Medulla oblongata (tissue), 1 donor: Measurements from ENCODE around the gene GPR75.
"Not testable (repeated sequence)": the region's sequence is repeated elsewhere in the genome, so short reads cannot be mapped to it uniquely, and the experiment has no call there.

Experiments
- DNase-seq: peaks from one replicate; pipeline ENCODE4 v3.0.0-alpha.2; 2015; ENCODE audit errors: extremely low spot score

Gene GPR75

GRCh38 chr2:53852532-53852931, 7.2 kb downstream of the GPR75 start:
- DNase-seq: no peak

GRCh38 chr2:53851052-53851757, 8.6 kb downstream of the GPR75 start:
- not testable (repeated sequence) for DNase-seq

DNA sequence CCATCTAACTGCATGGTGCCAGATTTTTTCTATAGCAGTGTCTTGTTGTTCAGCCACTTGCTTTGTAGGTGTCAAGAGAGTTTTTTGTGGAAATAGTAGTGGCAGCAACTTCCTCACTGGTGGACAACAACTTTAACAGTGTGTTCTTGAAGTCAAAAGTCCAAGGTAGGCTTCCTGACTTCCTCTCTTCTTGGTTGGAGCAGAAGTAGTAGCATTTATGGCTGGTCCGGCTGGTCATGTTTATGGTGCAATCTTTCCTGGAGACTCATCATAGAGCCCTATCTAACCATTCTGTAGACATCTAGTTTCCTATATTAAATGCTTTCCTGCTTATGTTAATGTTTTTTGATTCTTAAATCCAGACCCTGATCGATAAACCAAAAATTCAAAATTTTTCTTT, 11.7 kb downstream of the GPR75 start:
- DNase-seq: no peak

- no peak for DNase-seq
These were observed 16.2 kb downstream of the GPR75 start for GRCh38 chr2:53843595-53843994.

DNA sequence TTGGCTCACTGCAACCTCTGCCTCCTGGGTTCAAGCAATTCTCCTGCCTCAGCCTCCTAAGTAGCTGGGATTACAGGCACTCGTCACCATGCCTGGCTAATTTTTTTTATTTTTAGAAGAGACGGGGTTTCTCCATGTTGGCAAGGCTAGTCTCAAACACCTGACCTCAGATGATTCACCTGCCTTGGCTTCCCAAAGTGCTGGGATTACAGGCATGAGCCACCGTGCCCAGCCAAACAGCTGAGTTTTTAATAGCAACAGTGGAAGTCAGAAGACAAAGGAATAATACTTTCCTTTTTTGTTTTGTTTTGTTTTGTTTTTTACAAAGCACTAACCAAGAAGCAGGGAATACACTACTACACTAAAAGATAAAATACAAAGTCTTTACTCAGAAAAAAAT, 16.9 kb downstream of the GPR75 start:
- no peak for DNase-seq

DNA sequence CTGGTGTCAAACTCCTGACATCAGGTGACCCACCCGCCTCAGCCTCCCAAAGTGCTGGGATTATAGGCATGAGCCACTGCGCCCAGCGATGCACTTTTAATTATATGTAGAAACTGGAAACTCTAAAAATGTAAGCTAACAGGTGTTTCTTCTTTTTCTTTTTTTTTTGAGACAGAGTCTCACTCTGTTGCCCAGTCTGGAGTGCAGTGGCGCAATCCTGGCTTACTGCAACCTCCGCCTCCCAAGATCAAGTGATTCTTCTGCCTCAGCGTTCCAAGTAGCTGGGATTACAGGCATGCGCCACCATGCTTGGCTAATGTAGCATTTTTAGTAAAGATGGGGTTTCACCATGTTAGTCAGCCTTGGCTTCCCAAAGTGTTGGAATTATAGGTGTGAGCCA, 18.1 kb downstream of the GPR75 start:
- DNase-seq: not testable (repeated sequence)

- DNase-seq: no peak
These were observed 19.2 kb downstream of the GPR75 start for GRCh38 chr2:53840580-53840979.

- not testable (repeated sequence) for DNase-seq
These were observed 29.8 kb downstream of the GPR75 start for GRCh38 chr2:53829980-53830290.

- DNase-seq: no peak
These were observed 30.3 kb downstream of the GPR75 start for GRCh38 chr2:53829273-53829979.

GRCh38 chr2:53828331-53828730, 31.4 kb downstream of the GPR75 start:
- no peak for DNase-seq

GRCh38 chr2:53827398-53828175, 32.2 kb downstream of the GPR75 start:
- peak; percentile 56 for DNase-seq

GRCh38 chr2:53826587-53827397, 33.0 kb downstream of the GPR75 start:
- DNase-seq: peak; percentile 78

- no peak for DNase-seq
These were observed 33.7 kb downstream of the GPR75 start for GRCh38 chr2:53826030-53826410.

DNA sequence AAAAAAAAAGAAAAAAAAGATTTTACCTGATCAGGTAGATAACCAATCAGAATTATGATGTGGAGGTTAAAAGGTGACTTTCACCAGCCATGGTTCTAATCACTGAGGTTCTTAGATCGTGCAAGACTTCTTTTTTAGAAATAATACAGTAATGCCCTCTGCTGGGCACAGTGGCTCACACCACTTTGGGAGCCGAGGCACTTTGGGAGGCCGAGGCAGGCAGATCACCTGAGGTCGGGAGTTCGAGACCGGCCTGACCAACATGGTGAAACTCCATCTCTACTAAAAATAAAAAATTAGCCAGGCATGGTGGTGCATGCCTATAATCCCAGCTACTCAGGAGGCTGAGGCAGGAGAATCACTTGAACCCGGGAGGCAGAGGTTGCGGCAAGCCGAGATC, 36.1 kb downstream of the GPR75 start:
- DNase-seq: not testable (repeated sequence)

- no peak for DNase-seq
These were observed 38.0 kb downstream of the GPR75 start for GRCh38 chr2:53821810-53822209.

- DNase-seq: no peak
These were observed 39.1 kb downstream of the GPR75 start for GRCh38 chr2:53820711-53821110.

- DNase-seq: no peak
These were observed 39.7 kb downstream of the GPR75 start for GRCh38 chr2:53820048-53820447.

GRCh38 chr2:53819634-53820033, 40.1 kb downstream of the GPR75 start:
- no peak for DNase-seq

DNA sequence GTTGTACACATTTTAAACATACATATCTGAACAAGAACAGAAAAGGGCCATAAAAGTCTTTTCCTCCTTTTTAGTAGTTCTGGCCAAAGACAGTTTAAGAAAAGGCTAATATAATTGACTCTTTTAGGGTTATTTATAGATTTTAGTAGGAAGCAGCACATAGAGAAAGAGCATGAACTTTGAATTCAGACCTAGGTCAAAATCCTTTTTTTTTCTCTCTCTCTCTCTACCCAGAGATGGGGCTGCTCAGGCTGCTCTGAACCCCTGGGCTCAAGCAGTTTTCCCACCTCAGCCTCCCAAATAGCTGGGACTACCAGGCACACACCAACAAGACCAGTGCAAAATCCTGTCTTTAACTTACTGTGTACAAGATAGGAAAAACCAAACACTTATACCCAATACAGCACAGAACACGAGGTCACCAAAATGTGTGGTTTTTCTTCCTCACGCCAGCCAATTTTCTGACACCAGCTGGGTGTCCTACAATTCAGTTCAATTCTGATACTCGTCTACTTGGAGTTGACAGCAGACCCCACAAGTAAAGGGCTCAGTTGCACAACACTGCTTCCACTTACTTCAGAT, 40.8 kb downstream of the GPR75 start:
- DNase-seq: no peak

DNA sequence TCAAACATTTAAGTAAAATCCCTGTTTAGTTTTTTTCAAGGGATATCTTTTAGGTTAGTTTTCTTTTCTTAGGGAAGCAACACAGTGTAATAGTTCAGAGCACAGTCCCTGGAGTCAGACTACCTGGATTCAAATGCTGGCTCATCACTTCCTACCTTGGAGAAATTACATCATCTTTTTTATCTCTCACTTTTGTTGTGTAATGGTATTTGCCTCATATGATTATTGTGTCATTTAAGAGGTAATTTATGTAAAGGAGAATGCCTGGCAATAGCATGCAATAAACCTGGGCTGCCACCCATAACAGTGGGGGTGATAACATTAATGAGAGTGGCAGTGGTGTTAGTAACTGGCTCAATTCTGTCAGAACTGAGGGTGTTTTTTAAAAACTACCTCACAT, 46.6 kb downstream of the GPR75 start:
- DNase-seq: no peak

- no peak for DNase-seq
These were observed 48.2 kb downstream of the GPR75 start for GRCh38 chr2:53811601-53812000.
